T-helper 17 cell (primary cell): Measurements from ENCODE around the gene ANGEL2. TPM values are rescaled to one million over a fixed set of nuclear protein-coding genes. Genes with fewer than 3 reads are reported as not detected.
A peak's percentile ranks its signal among the peaks of the same experiment; 100 is the strongest.

Source experiments
- ATAC-seq: fragments of 150-1000 bp; cut with Tn5 transposase; 2 replicates; pipeline ENCODE4 v1.10.0; 2021; ENCODE audit warnings: mild to moderate bottlenecking, moderate library complexity
- DNase-seq, 3 donors: peaks; one replicate each; pipeline versions ENCODE4 v3.0.0 to v3.0.0-alpha.2; 2020 to 2021
- H3K9me3 ChIP-seq: one replicate; pipeline ENCODE4 v1.7.0; 2013; ENCODE audit warnings: low read length, mild to moderate bottlenecking; ENCODE audit not compliant: control insufficient read depth, poor library complexity, severe bottlenecking
- H3K27ac Mint-ChIP-seq: one replicate; pipeline ENCODE4 v1.8.0; 2022; ENCODE audit warnings: mild to moderate bottlenecking, moderate library complexity, mixed read lengths
- H3K27me3 Mint-ChIP-seq: one replicate; pipeline ENCODE4 v1.8.0; 2022; ENCODE audit warnings: mixed read lengths
- H3K36me3 Mint-ChIP-seq: one replicate; pipeline ENCODE4 v1.8.0; 2022; ENCODE audit warnings: low read depth, mixed read lengths
- H3K4me1 Mint-ChIP-seq: one replicate; pipeline ENCODE4 v1.8.0; 2022; ENCODE audit warnings: mild to moderate bottlenecking, mixed read lengths
- H3K4me3 Mint-ChIP-seq: one replicate; pipeline ENCODE4 v1.8.0; 2022; ENCODE audit warnings: mild to moderate bottlenecking, moderate library complexity, mixed read lengths
- total RNA-seq, 4 donors: library from RNA in 2 of 4; stranded (reverse) in 2 of 4; gene quantifications; one replicate each; pipeline ENCODE4 v1.2.3 and lab custom pipeline; 2022 to 2026

ANGEL2 gene, protein sequence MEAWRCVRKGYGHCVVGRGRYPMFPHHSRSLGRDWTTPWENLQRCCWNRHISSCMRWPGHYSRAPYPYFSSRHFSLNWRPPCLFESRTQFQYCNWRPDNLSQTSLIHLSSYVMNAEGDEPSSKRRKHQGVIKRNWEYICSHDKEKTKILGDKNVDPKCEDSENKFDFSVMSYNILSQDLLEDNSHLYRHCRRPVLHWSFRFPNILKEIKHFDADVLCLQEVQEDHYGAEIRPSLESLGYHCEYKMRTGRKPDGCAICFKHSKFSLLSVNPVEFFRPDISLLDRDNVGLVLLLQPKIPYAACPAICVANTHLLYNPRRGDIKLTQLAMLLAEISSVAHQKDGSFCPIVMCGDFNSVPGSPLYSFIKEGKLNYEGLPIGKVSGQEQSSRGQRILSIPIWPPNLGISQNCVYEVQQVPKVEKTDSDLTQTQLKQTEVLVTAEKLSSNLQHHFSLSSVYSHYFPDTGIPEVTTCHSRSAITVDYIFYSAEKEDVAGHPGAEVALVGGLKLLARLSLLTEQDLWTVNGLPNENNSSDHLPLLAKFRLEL
- total RNA-seq = 10 to 100 TPM; 47.3 to 55.3 TPM
- total RNA-seq (lab: John Stamatoyannopoulos, UW) = 64.1 to 95.4 reads per million in 2 donors

DNA sequence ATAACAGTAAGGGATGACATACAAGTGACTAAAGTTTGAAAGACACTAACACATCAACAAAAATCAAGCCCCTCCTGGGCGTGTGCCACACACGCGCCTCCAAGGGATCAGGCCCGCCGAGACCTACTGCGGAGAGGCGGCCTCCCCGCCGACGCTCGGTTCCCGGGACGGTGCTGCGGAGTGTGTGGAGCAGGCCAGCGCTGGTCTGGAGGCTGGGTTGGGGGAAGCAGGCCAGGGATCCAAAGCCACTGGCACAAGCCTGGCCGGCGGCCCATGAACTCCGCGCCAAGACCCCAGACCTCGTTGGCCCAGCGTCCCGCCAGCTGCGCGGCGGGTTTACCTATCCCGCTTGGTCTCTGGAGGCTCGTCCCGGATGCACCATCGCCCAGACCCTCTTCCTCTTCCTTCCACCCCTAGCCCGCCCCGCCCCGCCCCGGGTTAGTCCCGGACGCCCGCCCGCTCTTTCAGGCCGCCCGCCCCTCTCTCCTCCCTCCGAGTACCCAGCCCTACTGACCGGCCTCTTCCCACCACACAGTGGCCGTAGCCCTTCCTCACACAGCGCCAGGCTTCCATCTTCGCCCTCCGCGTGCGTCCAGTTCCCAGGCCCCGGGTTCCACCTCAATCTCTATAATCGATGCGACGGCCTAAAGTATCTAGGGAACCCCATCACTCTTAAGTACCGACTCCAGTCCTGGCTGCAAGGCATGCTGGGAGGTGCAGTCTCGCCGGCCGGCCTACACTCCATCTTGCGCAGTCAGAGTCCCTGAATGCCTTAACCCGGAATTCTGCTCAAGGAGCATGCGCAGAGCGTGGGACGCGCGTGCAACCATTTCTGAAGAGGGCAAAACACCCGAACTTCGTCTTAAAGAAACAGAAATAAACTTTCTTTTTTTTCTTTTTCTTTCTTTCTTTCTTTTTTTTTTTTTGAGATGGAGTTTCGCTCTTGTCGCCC, at the start of gene ANGEL2:
TSS of gene ANGEL2 (minus strand) at position 769 of the 952 bp plus-strand sequence. CDS start at position 573, 196 bp downstream.
- H3K4me1 Mint-ChIP-seq = peaks cover 35% of the 10 kb centered on the region
- peak; percentile 98 for ATAC-seq
- H3K36me3 Mint-ChIP-seq = peaks cover 3% of the 10 kb centered on the region
- peak within 1 kb of the TSS; percentile 98 for H3K27ac Mint-ChIP-seq
- H3K4me3 Mint-ChIP-seq = peak within 1 kb of the TSS; percentile 100
- DNase-seq = peak; percentile 88 to 92 (median 91)
- no peaks in the 10 kb centered on the region for H3K27me3 Mint-ChIP-seq
- no peaks in the 10 kb centered on the region for H3K9me3 ChIP-seq

DNA sequence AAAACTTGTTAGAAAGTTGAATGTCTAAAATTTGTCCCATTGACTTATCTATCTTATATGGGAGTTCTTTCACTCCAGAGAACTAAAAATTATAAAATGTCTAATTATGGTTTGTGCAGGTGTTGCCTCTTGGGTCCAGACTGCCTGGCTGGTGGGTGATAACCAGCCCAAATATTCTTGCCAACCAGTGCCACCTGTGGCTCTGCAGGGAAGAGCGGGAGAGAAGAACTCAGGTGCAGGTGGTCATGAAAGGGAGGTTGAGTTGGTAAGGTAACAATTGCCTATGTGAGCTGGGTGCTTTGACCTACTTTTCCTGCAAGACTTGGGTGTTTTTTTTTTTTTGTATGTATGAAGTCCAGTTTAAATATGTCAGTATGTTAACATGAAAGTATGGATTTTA, 45.6 kb upstream of the ANGEL2 start:
- ATAC-seq (no peak), DNase-seq (no peak)
- Mint-ChIP-seq H3K36me3 (peaks cover 2% of the 10 kb centered on the region), H3K27ac (no peak overlapping the region), H3K27me3 (no peaks in the 10 kb centered on the region), H3K4me3 (no peak overlapping the region), H3K4me1 (peaks cover 13% of the 10 kb centered on the region)
- H3K9me3 ChIP-seq = no peaks in the 10 kb centered on the region

DNA sequence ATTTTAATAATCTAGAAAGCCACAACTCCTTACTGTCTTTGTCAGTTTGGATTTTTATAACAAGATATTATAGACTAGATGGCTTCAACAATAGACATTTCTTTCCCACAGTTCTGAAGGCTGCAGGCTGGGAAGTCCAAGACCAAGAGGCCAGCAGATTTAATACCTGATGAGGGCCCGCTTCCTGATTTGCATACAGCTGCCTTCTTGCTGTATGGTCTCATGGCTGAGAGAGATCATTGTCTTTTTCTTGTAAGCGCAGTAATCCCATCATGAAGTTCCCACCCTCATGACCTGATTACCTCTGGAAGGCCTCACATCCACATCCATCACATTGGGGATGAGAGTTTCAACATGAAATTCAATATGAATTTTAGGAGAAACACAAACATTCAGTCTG, 45.2 kb upstream of the ANGEL2 start:
- no peaks in the 10 kb centered on the region for H3K27me3 Mint-ChIP-seq
- peaks cover 14% of the 10 kb centered on the region for H3K4me1 Mint-ChIP-seq
- ATAC-seq (no peak), DNase-seq (no peak)
- no peak overlapping the region for H3K27ac Mint-ChIP-seq
- H3K9me3 ChIP-seq = no peaks in the 10 kb centered on the region
- H3K4me3 Mint-ChIP-seq = no peak overlapping the region
- H3K36me3 Mint-ChIP-seq = peaks cover 2% of the 10 kb centered on the region

DNA sequence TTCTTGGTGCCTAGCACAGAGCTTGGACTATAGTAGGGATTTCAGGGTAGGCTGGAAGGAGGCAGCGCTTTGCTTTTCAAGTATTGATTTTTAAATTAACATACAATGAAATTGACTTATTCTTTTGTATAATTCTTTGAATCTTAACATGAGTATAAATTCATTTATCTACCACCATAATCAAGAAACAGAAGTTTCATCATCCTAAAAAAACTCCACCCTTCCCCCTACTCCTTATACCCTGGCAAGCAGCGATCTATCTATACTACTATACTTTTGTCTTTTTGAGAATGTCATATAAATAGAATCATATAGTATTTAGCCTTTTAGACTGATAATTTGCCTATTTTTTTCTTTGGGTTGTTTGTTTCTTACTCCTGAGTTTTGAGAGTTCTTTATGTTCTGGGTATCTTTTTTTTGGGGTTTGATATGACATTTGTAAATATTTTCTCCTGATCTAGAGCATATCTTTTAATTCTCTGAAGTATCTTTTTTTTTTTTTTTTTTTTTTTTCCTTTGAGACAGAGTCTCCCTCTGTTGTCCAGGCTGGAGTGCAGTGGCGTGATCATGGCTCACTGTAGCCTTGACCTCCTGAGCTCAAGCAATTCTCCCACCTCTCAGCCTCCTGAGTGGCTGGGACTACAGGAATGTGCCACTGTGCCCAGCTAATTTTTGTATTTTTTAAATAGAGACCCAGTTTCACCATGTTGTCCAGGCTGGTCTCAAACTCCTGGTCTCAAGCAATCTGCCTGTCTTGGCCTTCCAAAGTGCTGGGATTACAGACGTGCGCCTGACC, 41.8 kb upstream of the ANGEL2 start:
- ATAC-seq = no peak
- H3K9me3 ChIP-seq = no peaks in the 10 kb centered on the region
- Mint-ChIP-seq H3K36me3 (peaks cover 2% of the 10 kb centered on the region), H3K27me3 (no peaks in the 10 kb centered on the region), H3K4me1 (peaks cover 17% of the 10 kb centered on the region), H3K4me3 (no peak overlapping the region), H3K27ac (no peak overlapping the region)
- no peak for DNase-seq

DNA sequence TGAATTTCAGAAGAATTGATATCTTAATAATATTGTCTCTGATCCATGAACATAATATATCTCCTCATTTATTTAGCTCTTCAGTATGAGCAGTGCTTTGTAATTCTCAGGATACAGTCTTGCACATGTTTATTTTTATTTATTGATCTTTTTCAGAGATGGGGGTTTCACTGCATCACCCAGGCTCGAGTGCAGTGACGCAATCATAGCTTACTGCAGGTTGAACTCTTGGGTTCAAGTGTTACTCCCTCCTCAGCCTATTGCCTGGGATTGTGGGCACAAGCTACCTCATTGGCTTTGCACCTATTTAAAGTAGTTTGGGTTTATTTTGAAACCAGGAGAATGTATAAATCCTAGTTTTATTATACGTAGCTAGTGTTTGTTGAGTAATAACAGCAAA, 40.1 kb upstream of the ANGEL2 start:
- no peak for DNase-seq
- peaks cover 2% of the 10 kb centered on the region for H3K36me3 Mint-ChIP-seq
- no peak overlapping the region for H3K4me3 Mint-ChIP-seq
- no peak for ATAC-seq
- no peaks in the 10 kb centered on the region for H3K27me3 Mint-ChIP-seq
- H3K9me3 ChIP-seq = no peaks in the 10 kb centered on the region
- peaks cover 20% of the 10 kb centered on the region for H3K4me1 Mint-ChIP-seq
- no peak overlapping the region for H3K27ac Mint-ChIP-seq

DNA sequence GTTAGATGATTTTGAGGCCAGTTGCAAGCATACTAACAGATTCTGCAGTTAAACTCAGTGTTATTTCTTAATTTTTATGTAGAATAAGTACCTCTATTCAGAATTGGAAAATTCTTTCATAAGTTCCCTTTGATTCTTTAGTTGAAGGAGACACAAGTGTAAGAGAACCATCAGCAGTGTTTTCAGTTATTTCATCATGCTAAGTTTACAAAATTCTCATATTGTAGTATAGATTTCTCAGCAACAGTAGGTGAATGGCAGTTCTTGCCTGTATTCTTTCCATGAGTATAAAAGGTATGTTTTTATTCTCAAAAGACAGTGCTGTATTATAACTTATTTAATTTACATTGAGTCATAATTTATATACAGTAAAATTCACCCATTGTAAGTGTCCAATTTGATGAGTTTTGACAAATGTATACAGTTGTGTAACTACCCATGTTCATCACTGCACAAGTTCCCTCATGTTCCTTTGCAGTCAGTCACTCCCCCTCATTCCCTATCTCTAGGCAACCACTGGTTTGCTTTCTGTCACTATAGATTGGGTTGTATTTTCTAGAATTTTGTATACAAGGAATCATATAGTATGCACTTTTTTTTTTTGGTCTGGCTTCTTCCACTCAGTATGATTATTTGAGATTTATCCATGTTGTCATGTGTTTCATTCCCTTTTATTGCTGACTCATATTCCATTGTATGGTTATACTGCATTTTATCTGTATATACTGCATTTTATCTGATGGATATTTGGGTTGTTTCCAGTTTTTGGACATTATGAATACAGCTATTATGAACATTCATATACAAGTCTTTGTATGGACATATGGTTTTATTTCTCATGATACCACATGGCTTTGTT, 39.3 kb upstream of the ANGEL2 start:
- peaks cover 20% of the 10 kb centered on the region for H3K4me1 Mint-ChIP-seq
- no peak overlapping the region for H3K27ac Mint-ChIP-seq
- no peak for ATAC-seq

DNA sequence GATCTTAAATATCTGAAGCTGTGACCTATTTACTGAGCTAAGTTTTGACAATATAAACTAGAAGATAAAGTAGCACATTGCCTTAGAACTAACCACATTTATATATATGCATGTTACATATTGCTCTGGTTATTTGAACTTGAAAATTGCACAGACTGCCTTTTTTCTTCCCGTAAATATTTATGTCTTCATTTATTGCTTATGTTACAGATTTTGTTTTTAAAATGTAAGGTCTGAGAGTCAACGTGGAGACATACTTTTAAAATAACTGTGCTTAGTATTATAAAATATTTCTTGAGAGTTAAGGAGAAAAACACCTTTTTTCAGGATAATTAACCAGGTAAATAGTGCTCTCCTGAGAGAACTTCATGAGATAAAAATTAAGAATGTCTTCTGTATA, 38.5 kb upstream of the ANGEL2 start:
- no peak for DNase-seq
- H3K4me1 Mint-ChIP-seq = peaks cover 20% of the 10 kb centered on the region

More for the DNA sequence above, 39.3 kb upstream of the ANGEL2 start:
- no peaks in the 10 kb centered on the region for H3K9me3 ChIP-seq
- Mint-ChIP-seq H3K27me3 (no peaks in the 10 kb centered on the region), H3K36me3 (peaks cover 2% of the 10 kb centered on the region), H3K4me3 (no peak overlapping the region)
- no peak for DNase-seq

DNA sequence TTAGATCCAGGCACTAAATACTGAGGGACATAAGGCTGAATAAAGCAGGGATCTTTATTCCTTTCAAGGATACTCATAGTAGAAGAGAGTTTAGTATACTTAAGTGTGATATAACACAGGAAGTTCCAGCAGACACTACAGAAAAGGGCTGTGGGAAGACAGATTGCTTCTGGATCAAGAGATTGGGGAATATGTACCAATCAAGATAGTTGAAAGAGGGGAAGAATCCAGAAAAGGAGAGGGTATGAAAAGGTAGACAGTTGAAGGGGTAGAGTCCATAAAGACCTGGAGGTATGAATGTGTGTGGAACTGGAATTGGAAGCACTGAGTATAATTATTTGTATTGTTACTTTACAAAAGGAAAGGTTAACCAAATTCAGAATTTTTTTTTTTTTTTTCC, 37.8 kb upstream of the ANGEL2 start:
- Mint-ChIP-seq H3K27ac (peak overlapping the region; percentile 43), H3K4me3 (no peak overlapping the region)

More for the DNA sequence above, 38.5 kb upstream of the ANGEL2 start:
- peaks cover 2% of the 10 kb centered on the region for H3K36me3 Mint-ChIP-seq
- peaks cover 2% of the 10 kb centered on the region for H3K27me3 Mint-ChIP-seq
- no peak overlapping the region for H3K27ac Mint-ChIP-seq
- H3K4me3 Mint-ChIP-seq = no peak overlapping the region
- no peak for ATAC-seq
- no peaks in the 10 kb centered on the region for H3K9me3 ChIP-seq

DNA sequence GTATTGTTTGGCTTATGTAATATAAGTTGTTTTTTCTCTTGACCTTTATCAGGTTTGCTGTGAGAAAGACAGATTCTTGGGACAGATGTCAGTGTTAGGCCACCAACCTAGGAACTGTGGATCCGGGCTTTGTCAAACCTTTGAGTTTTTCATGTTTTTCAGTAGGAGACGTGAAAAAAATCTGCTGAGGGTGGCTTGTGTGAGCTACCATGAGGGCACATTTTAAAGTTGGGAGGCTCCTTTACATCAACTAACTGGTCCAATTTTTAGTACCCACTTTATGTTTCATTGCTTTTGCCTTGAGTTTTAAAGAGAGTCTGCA, 36.2 kb upstream of the ANGEL2 start:
- Mint-ChIP-seq H3K4me3 (peak overlapping the region; percentile 94), H3K4me1 (peaks cover 20% of the 10 kb centered on the region), H3K36me3 (peaks cover 2% of the 10 kb centered on the region), H3K27ac (peak overlapping the region; percentile 82), H3K27me3 (peaks cover 16% of the 10 kb centered on the region)
- ATAC-seq (no peak), DNase-seq (no peak)
- H3K9me3 ChIP-seq = no peaks in the 10 kb centered on the region

More for the DNA sequence above, 37.8 kb upstream of the ANGEL2 start:
- Mint-ChIP-seq H3K27me3 (peaks cover 9% of the 10 kb centered on the region), H3K4me1 (peaks cover 20% of the 10 kb centered on the region), H3K36me3 (peaks cover 2% of the 10 kb centered on the region)
- H3K9me3 ChIP-seq = no peaks in the 10 kb centered on the region
- ATAC-seq = no peak
- DNase-seq = no peak

DNA sequence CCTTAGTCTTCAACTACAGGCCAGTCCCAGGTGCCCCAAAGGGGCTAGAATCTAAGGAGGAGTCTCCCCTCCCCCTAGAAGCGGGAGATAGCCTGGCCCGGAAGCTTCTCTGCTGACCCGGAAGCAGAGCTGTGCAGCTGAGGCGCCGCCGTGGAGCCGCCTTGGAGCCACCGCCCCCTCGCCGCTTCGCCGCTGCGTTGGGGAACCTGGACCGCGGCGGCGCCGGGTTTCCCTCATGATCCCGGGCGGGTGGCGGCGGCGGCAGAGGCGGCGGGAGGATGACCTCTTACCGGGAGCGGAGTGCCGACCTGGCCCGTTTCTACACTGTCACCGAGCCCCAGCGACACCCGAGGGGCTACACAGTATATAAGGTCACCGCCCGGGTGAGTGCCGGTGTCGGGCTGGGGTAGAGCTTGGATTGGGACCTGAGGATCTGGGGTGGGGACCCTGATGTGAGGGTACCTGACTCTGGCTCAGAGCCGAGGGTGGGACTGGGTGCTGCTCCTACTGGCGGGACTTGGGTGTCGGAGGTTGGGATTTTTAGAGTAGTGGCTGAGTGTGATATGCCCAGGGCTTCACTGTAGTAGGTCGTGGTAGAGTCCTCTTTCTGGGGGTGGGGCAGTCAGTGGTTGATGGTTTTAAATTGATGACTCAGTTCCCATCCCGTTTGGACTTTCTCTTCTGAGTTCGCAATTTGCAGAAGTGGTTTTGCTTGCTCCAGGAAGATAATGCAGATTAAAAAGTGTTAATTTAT, 35.6 kb upstream of the ANGEL2 start, which contains the start of gene RPS6KC1:
TSS of gene RPS6KC1 (plus strand) at position 115 of the 754 bp plus-strand sequence. CDS start at position 279, 164 bp downstream.
- DNase-seq (peak; percentile 68 to 73 (median 73)), ATAC-seq (peak; percentile 97)
- no peaks in the 10 kb centered on the region for H3K9me3 ChIP-seq
- H3K4me3 Mint-ChIP-seq = peak within 1 kb of the TSS; percentile 94
- H3K4me1 Mint-ChIP-seq = peaks cover 17% of the 10 kb centered on the region
- H3K27ac Mint-ChIP-seq = peak within 1 kb of the TSS; percentile 82
- peaks cover 16% of the 10 kb centered on the region for H3K27me3 Mint-ChIP-seq
- H3K36me3 Mint-ChIP-seq = no peaks in the 10 kb centered on the region

DNA sequence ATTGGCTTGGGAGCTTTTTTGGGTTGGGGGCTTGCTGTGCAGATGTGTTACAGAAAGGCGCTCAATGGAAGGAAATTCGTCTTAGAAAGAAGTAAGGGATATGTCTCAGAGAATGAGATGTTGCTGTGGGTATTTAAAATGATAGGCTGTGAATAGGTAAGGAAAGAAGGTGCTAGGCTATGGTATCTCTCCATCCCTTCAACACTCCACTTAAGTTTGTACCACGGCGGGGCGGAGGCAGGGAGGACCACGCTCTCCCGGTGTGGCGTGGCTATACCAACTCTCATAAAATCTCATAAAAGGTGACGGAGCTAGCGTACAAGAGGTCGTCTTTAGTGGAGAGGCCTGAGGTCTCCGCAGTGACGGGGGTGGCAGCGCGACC, 35.1 kb upstream of the ANGEL2 start:
- no peaks in the 10 kb centered on the region for H3K9me3 ChIP-seq
- H3K27me3 Mint-ChIP-seq = peaks cover 16% of the 10 kb centered on the region
- DNase-seq (no peak), ATAC-seq (peak; percentile 53)
- H3K4me3 Mint-ChIP-seq = peak overlapping the region; percentile 94
- H3K27ac Mint-ChIP-seq = peak overlapping the region; percentile 82
- peaks cover 15% of the 10 kb centered on the region for H3K4me1 Mint-ChIP-seq
- H3K36me3 Mint-ChIP-seq = no peaks in the 10 kb centered on the region
